Osteocyte (in vitro differentiated cells): ENCODE data around the gene ATG101. TPM values are rescaled to one million over a fixed set of nuclear protein-coding genes. Genes with fewer than 3 reads are reported as not detected.

Source experiments
- DNase-seq: peaks from one replicate; pipeline ENCODE4 v3.0.0; 2021; ENCODE audit warnings: mixed read lengths; ENCODE audit not compliant: unreplicated experiment; ENCODE audit errors: extremely low spot score
- H3K27ac Mint-ChIP-seq: one replicate; pipeline ENCODE4 v1.8.0; 2021; ENCODE audit warnings: mild to moderate bottlenecking, mixed read lengths; ENCODE audit not compliant: unreplicated experiment
- H3K27me3 Mint-ChIP-seq: one replicate; pipeline ENCODE4 v1.8.0; 2021; ENCODE audit warnings: mixed read lengths; ENCODE audit not compliant: unreplicated experiment
- H3K36me3 Mint-ChIP-seq: one replicate; pipeline ENCODE4 v1.8.0; 2021; ENCODE audit warnings: mixed read lengths; ENCODE audit not compliant: unreplicated experiment
- H3K4me1 Mint-ChIP-seq: one replicate; pipeline ENCODE4 v1.8.0; 2021; ENCODE audit warnings: mixed read lengths; ENCODE audit not compliant: unreplicated experiment
- H3K4me3 Mint-ChIP-seq: one replicate; pipeline ENCODE4 v1.8.0; 2021; ENCODE audit warnings: mild to moderate bottlenecking, moderate library complexity, mixed read lengths; ENCODE audit not compliant: unreplicated experiment
- H3K9me3 Mint-ChIP-seq: one replicate; pipeline ENCODE4 v1.8.0; 2021; ENCODE audit warnings: mixed read lengths; ENCODE audit not compliant: unreplicated experiment
- CTCF ChIP-seq: fragments of 200-600 bp; sonication (generic); IDR thresholded peaks from 2 replicates; pipeline ENCODE4 v1.5.0; 2021; ENCODE audit warnings: antibody characterized with exemption, mild to moderate bottlenecking, moderate library complexity
- total RNA-seq: library from RNA; stranded (reverse); gene quantifications from 2 replicates; pipeline ENCODE4 v1.2.1, GENCODE V29; 2021

ATG101 gene
- total RNA-seq, 1 donor from 2014 or later, result 41.7 TPM

GRCh38 chr12:52078276-52078675, 8.5 kb downstream of the ATG101 start:
- H3K27me3 Mint-ChIP-seq, result no peaks in the 10 kb centered on the region
- H3K9me3 Mint-ChIP-seq, result no peaks in the 10 kb centered on the region
- TF ChIP-seq CTCF, result no peak
- no peak overlapping the region for H3K4me3 Mint-ChIP-seq
- H3K27ac Mint-ChIP-seq, result no peak overlapping the region
- peaks cover 30% of the 10 kb centered on the region for H3K36me3 Mint-ChIP-seq
- DNase-seq, result no peak
- H3K4me1 Mint-ChIP-seq, result peaks cover 46% of the 10 kb centered on the region

GRCh38 chr12:52079576-52080402, 10.0 kb downstream of the ATG101 start, which contains the start of gene SMIM41:
Gene SMIM41, plus strand, starts transcription at chr12:52079704. Its CDS starts 76 bp downstream, at chr12:52079780.
- H3K4me3 Mint-ChIP-seq, result no peak within 1 kb of the TSS
- peaks cover 22% of the 10 kb centered on the region for H3K36me3 Mint-ChIP-seq
- H3K9me3 Mint-ChIP-seq, result no peaks in the 10 kb centered on the region
- no peaks in the 10 kb centered on the region for H3K27me3 Mint-ChIP-seq
- DNase-seq, result no peak
- H3K27ac Mint-ChIP-seq, result no peak within 1 kb of the TSS
- H3K4me1 Mint-ChIP-seq, result peaks cover 32% of the 10 kb centered on the region
- no peak for TF ChIP-seq CTCF

GRCh38 chr12:52080403-52081251, 10.8 kb downstream of the ATG101 start:
- Mint-ChIP-seq H3K4me1 (peaks cover 24% of the 10 kb centered on the region), H3K9me3 (no peaks in the 10 kb centered on the region), H3K27ac (no peak overlapping the region), H3K36me3 (peaks cover 22% of the 10 kb centered on the region), H3K27me3 (no peaks in the 10 kb centered on the region), H3K4me3 (no peak overlapping the region)
- DNase-seq, result no peak
- no peak for TF ChIP-seq CTCF

GRCh38 chr12:52081263-52081733, 11.5 kb downstream of the ATG101 start:
- Mint-ChIP-seq H3K9me3 (no peaks in the 10 kb centered on the region), H3K4me3 (no peak overlapping the region), H3K27ac (peak overlapping the region; percentile 47), H3K36me3 (peaks cover 17% of the 10 kb centered on the region), H3K27me3 (peaks cover 3% of the 10 kb centered on the region), H3K4me1 (peaks cover 24% of the 10 kb centered on the region)
- DNase-seq, result no peak
- no peak for TF ChIP-seq CTCF
